HFFc6 (cell line): ENCODE results near the gene MARVELD2. TPM values are rescaled to one million over a fixed set of nuclear protein-coding genes. Genes with fewer than 3 reads are reported as not detected.
"Not testable (repeated sequence)": the region's sequence is repeated elsewhere in the genome, so short reads cannot be mapped to it uniquely, and the experiment has no call there.

ENCODE experiments used
- DNase-seq: peaks from one replicate; pipeline ENCODE4 v3.0.0-alpha.2; 2018
- H3K27ac Mint-ChIP-seq: 2 replicates; pipeline ENCODE4 v1.8.0; 2020; ENCODE audit warnings: mild to moderate bottlenecking, mixed read lengths
- H3K27me3 Mint-ChIP-seq: 2 replicates; pipeline ENCODE4 v1.8.0; 2021; ENCODE audit warnings: mild to moderate bottlenecking, moderate library complexity, mixed read lengths; ENCODE audit not compliant: insufficient read depth
- H3K36me3 Mint-ChIP-seq: 2 replicates; pipeline ENCODE4 v1.8.0; 2021; ENCODE audit warnings: low read depth, mixed read lengths
- H3K4me1 Mint-ChIP-seq: 2 replicates; pipeline ENCODE4 v1.8.0; 2020; ENCODE audit warnings: low read depth, mixed read lengths
- H3K4me3 Mint-ChIP-seq: 2 replicates; pipeline ENCODE4 v1.8.0; 2020; ENCODE audit warnings: mild to moderate bottlenecking, moderate library complexity, mixed read lengths
- H3K9me3 Mint-ChIP-seq: 2 replicates; pipeline ENCODE4 v1.8.0; 2020; ENCODE audit warnings: mild to moderate bottlenecking, mixed read lengths
- long read RNA-seq: library from polyadenylated mRNA; unstranded; transcript quantifications from one replicate; pipeline ENCODE4 v2.0.0, GENCODE V29; 2019
- total RNA-seq, 6 experiments: library from RNA; stranded (reverse); fragmentation: NEBNext Ultra II Directional; extraction: Animal tissue kit (Norgen Biotek cat#: 25700); gene quantifications; 2 replicates in 1 of 6; 3 replicates in 5 of 6; pipeline ENCODE4 v1.2.3, GENCODE V29; 2021
- TF ChIP-seq, protein P1 (sequence below): fragments of 200-600 bp; sonication (generic); IDR thresholded peaks from 2 replicates; pipeline ENCODE4 v1.5.0; 2021; ENCODE audit warnings: antibody characterized with exemption, mild to moderate bottlenecking

MARVELD2 gene, protein sequence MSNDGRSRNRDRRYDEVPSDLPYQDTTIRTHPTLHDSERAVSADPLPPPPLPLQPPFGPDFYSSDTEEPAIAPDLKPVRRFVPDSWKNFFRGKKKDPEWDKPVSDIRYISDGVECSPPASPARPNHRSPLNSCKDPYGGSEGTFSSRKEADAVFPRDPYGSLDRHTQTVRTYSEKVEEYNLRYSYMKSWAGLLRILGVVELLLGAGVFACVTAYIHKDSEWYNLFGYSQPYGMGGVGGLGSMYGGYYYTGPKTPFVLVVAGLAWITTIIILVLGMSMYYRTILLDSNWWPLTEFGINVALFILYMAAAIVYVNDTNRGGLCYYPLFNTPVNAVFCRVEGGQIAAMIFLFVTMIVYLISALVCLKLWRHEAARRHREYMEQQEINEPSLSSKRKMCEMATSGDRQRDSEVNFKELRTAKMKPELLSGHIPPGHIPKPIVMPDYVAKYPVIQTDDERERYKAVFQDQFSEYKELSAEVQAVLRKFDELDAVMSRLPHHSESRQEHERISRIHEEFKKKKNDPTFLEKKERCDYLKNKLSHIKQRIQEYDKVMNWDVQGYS
- under 1 TPM in 1 of 6 experiments, not detected in 5; 0.16 TPM for total RNA-seq
- long read RNA-seq, result 0 reads

DNA sequence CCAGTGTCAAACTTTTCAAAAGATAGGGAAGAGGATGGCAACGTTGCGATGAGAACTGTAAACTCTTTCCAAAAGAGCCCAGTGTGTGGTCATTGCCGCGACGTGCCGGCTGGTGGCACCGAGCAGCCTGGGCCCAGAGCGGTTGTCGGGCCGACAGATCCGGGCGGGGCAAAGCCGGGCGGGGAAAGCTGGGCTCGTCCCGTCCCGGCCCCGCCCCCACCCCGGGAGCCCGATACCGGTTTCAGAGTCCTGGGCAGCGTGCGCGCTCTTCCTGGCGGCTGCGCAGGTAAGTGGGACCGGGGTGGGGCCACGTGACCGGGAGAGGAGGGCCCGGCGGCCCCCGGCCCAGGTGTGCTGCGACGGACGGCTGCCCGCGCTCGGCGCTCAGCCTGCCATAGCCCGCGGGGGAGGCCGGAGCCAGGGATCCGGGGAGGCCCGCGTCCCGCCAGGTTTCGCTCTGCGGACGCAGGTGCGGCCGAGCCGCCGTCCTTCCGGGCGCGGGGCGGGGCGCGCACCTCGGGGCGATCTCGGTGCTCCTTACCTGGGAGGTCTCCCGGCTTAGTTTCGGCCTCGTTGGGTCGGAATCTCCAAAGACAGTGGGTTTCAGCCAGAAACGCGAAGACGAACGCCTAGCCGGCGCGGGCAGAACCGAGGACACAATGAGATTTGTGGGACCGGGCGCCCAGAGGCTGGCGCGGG lies at the start of gene MARVELD2:
MARVELD2 (plus strand) TSS at position 232 of the 699 bp plus-strand sequence. CDS start 4,270 bp downstream, outside the sequence.
- DNase-seq, result no peak
- Mint-ChIP-seq H3K27ac (no peak within 1 kb of the TSS), H3K9me3 (no peaks in the 10 kb centered on the region), H3K36me3 (peaks cover 36% of the 10 kb centered on the region), H3K4me3 (no peak within 1 kb of the TSS), H3K4me1 (no peaks in the 10 kb centered on the region), H3K27me3 (no peaks in the 10 kb centered on the region; the same call in 1 of the 2 replicates)
- TF ChIP-seq, protein P1, sequence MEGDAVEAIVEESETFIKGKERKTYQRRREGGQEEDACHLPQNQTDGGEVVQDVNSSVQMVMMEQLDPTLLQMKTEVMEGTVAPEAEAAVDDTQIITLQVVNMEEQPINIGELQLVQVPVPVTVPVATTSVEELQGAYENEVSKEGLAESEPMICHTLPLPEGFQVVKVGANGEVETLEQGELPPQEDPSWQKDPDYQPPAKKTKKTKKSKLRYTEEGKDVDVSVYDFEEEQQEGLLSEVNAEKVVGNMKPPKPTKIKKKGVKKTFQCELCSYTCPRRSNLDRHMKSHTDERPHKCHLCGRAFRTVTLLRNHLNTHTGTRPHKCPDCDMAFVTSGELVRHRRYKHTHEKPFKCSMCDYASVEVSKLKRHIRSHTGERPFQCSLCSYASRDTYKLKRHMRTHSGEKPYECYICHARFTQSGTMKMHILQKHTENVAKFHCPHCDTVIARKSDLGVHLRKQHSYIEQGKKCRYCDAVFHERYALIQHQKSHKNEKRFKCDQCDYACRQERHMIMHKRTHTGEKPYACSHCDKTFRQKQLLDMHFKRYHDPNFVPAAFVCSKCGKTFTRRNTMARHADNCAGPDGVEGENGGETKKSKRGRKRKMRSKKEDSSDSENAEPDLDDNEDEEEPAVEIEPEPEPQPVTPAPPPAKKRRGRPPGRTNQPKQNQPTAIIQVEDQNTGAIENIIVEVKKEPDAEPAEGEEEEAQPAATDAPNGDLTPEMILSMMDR, result no peak

DNA sequence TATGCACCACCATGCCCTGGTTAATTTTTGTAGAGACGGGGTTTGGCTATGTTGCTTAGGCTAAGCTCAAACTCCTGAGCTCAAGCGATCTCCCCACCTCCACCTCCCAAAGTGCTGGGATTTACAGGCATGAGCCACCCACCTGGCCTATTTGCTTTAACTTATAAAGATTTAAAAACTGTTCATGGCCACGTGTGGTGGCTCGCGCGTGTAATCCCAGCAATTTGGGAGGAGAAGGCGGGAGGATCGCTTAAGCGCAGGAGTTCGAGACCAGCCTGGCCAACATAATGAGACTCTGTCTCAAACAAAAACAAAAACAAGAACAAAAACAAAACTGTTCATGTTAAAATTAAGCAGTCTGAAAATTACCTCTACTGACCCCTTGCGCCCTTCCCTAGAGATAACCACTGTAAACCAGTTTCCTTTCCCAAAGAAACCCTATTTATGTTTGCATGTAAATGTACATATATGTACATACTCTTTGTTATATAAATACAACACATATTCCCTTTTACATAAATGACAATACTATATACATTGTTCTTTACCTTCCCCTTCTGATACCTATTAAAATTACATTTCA lies 47.1 kb upstream of the MARVELD2 start:
- H3K4me1 Mint-ChIP-seq, result peaks cover 44% of the 10 kb centered on the region
- peaks cover 39% of the 10 kb centered on the region for H3K36me3 Mint-ChIP-seq
- H3K27me3 Mint-ChIP-seq, result no peaks in the 10 kb centered on the region
- peak overlapping the region; percentile 98 for H3K4me3 Mint-ChIP-seq
- no peaks in the 10 kb centered on the region for H3K9me3 Mint-ChIP-seq
- H3K27ac Mint-ChIP-seq, result peak overlapping the region; percentile 98
- no peak for DNase-seq
- TF ChIP-seq, protein P1, result no peak

DNA sequence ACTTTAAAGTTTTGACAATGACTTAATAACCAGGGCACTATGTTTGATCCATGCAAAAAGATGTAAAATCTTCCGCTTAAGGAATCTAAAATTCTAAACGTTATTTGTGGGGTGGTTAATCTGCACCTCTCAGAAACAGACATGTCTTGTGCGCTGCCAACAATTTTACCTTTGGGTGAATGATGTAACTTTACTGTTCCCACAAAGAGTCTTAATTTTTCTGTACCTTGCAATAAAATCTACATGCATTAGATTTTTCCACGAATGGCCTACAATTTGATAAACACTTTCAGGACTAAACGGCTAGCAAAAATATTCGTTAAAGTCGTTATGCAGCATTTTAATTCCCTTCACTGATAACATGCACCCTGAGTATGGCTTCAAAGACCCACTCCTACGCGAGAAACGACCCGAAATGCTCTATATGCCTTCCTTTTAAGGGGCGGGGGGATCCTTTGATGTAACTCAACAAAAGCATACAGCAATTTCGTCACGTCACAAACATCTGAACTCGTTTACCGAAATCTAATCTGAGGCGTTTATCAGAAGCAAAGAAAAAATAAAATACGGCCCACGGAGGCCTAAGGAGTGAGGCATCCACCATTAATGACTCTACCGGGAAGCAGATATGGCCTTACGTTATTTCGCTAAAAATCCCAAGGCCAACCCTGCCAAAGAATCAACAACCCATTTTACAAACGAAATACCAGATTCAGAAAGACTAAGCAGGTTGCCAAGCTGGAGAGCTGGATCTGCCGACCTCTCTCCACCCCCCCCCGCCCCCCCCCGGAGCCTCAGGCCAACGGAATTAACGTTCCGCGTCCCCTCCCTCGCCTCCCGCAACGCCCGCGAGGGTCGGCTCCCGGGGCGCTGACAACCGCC lies 46.2 kb upstream of the MARVELD2 start:
- Mint-ChIP-seq H3K27me3 (no peaks in the 10 kb centered on the region), H3K4me1 (peaks cover 44% of the 10 kb centered on the region), H3K27ac (peak overlapping the region; percentile 98), H3K36me3 (peaks cover 33% of the 10 kb centered on the region), H3K4me3 (peak overlapping the region; percentile 98), H3K9me3 (no peaks in the 10 kb centered on the region)
- DNase-seq, result peak; percentile 31
- TF ChIP-seq, protein P1, result 0 out of 2 replicates have a peak, but pooled peaks have one; percentile 4

DNA sequence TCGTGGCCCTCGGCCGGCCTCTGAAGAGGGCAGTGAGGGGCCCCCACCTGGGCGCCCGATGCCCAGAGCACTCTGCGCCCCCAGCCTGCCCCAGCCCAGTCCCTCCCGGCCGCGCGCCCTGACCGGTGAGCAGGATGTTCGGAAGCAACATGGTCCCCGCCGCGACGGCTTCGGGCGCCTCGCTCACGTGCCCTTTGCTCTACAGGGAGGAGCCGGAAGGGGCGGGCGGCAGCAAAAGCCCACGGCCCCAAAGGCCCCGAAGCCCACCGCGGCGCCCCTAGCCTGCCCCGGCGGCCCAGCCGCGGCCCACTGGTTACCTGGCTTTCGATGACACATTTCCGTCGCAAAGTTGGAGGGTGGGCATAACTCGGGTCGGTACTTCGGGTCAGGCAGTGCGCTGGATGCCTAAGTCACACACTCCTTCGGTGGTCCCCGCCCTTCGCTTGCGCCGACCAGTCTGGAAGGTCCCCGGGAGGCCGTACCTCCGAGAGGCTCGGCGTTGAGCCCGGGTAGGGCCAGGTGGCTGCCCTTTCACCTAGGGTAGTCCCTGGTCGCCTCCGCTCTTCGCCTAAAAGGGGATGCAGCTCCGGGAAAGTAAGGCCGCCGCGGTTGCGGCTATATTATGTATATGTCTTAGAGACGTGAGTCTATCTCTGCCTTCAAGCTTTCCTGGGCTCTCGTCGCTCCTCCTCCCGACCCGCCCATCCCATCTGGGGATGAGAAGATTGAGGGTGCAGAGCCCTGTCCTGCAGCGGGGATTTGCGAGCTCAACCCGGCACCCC lies 45.4 kb upstream of the MARVELD2 start, which contains the start of the genes AK6, RAD17 and TAF9:
AK6 (minus strand) TSS at position 181 of the 782 bp plus-strand sequence; CDS start at position 151, 30 bp downstream.
RAD17 (plus strand) TSS at position 479 of the 782 bp plus-strand sequence. CDS start 2,391 bp downstream, outside the sequence.
TAF9 (minus strand) TSS at position 181 of the 782 bp plus-strand sequence. CDS start 3,783 bp downstream, outside the sequence.
- H3K36me3 Mint-ChIP-seq, result peaks cover 28% of the 10 kb centered on the region
- H3K4me1 Mint-ChIP-seq, result peaks cover 43% of the 10 kb centered on the region
- TF ChIP-seq, protein P1, result no peak
- peak; percentile 84 for DNase-seq
- no peaks in the 10 kb centered on the region for H3K27me3 Mint-ChIP-seq
- no peaks in the 10 kb centered on the region for H3K9me3 Mint-ChIP-seq
- peak within 1 kb of the TSS; percentile 98 for H3K27ac Mint-ChIP-seq
- peak within 1 kb of the TSS; percentile 98 for H3K4me3 Mint-ChIP-seq

DNA sequence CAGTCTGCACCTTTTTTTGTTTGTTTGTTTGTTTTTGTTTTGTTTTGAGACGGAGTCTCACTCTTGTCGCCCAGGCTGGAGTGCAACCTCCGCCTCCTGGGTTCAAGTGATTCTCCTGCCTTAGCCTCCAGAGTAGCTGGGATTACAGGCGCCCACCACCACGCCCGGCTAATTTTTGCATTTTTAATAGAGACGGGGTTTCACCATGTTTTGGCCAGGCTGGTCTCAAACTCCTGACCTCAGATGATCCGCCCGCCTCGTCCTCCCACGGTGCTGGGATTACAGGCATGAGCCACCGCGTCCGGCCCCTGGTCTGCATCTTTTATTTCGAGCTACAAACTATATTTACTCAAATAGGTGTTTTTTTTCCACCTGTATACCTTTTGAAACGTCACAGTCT lies 44.6 kb upstream of the MARVELD2 start:
- not testable (repeated sequence) for DNase-seq, H3K27me3 Mint-ChIP-seq, H3K9me3 Mint-ChIP-seq
- Mint-ChIP-seq H3K4me1 (peaks cover 35% of the 10 kb centered on the region), H3K27ac (peak overlapping the region; percentile 98), H3K4me3 (peak overlapping the region; percentile 98), H3K36me3 (peaks cover 20% of the 10 kb centered on the region)
